BLaER1 treated with 17β-estradiol and CSF1 and Interleukin-3, amounts not matched to agents 10 nM and 100 nM (cell line): ENCODE measurements around the gene C1orf122.

Experiments used
- H3K27ac ChIP-seq, 11 experiments: shearing (Covaris generic); formaldehyde crosslinking; 2 replicates each; pipeline ENCODE4 v1.8.1; 2022
- H3K27me3 ChIP-seq, 11 experiments: shearing (Covaris generic); formaldehyde crosslinking; 2 replicates each; pipeline ENCODE4 v1.8.1; 2022
- H3K36me3 ChIP-seq, 11 experiments: shearing (Covaris generic); formaldehyde crosslinking; 2 replicates each; pipeline ENCODE4 v1.8.1; 2022
- H3K4me1 ChIP-seq, 10 experiments: shearing (Covaris generic); formaldehyde crosslinking; 2 replicates each; pipeline ENCODE4 v1.8.1; 2022
- H3K4me2 ChIP-seq, 11 experiments: shearing (Covaris generic); formaldehyde crosslinking; 2 replicates each; pipeline ENCODE4 v1.8.1; 2022
- H3K4me3 ChIP-seq, 10 experiments: shearing (Covaris generic); formaldehyde crosslinking; 2 replicates each; pipeline ENCODE4 v1.8.1; 2022
- H3K9ac ChIP-seq, 11 experiments: shearing (Covaris generic); formaldehyde crosslinking; 2 replicates each; pipeline ENCODE4 v1.8.1; 2022
- H3K9me3 ChIP-seq, 11 experiments: shearing (Covaris generic); formaldehyde crosslinking; replicated peaks in 1 of 11; 2 replicates each; pipeline ENCODE4 v1.8.1; 2022
- H4K20me1 ChIP-seq, 11 experiments: shearing (Covaris generic); formaldehyde crosslinking; 2 replicates each; pipeline ENCODE4 v1.8.1; 2022
- Cebpa-rat ChIP-seq, 11 experiments: shearing (Covaris generic); IDR thresholded peaks; 2 replicates each; pipeline ENCODE4 v1.8.1; 2022

C1orf122 gene

DNA sequence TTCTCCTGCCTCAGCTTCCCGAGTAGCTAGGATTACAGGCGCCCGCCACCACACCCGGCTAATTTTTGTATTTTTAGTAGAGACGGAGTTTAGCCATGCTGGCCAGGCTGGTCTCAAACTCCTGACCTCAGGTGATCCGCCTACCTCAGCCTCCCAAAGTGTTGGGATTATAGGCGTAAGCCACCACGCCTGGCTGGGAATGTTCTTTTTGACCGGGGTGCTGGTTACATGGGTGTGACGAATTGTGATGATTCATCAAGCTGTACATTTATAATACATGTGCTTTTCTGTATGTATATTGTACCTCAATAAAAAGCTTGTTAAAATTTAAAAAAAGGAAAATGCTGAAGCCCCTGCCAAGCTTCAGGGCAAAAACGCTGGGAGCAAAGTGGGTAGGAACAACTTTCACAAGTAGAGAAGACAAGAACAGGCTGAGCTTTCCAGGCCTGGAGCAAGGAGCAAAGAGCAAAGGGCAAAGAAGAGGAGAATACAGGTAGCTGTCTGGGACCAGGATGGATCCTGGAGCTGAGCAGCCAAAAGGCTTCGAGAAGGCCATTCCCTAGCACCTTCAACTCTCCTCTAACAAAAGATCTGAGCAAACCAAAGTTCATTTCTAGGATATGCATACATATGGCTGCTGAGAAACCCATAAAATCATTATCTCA lies 21.0 kb downstream of the C1orf122 start:
- no peaks in the 10 kb centered on the region for H3K27me3 ChIP-seq
- no peak for TF ChIP-seq Cebpa-rat (IDR thresholded peaks at IDR 0.05)
- H3K9me3 ChIP-seq = no peaks in the 10 kb centered on the region
- no peak overlapping the region for H3K4me2 ChIP-seq
- H3K9ac ChIP-seq = no peak overlapping the region
- H3K27ac ChIP-seq = no peak overlapping the region
- H3K4me3 ChIP-seq = no peak overlapping the region
- peaks cover 0 to 21% (median 0%) of the 10 kb centered on the region in 11 experiments; a peak in 7 of 22 replicates for H4K20me1 ChIP-seq
- H3K4me1 ChIP-seq = peaks cover 0 to 32% (median 16%) of the 10 kb centered on the region in 10 experiments; a peak in 15 of 20 replicates
- H3K36me3 ChIP-seq = peaks cover 67 to 100% (median 92%) of the 10 kb centered on the region in 11 experiments

DNA sequence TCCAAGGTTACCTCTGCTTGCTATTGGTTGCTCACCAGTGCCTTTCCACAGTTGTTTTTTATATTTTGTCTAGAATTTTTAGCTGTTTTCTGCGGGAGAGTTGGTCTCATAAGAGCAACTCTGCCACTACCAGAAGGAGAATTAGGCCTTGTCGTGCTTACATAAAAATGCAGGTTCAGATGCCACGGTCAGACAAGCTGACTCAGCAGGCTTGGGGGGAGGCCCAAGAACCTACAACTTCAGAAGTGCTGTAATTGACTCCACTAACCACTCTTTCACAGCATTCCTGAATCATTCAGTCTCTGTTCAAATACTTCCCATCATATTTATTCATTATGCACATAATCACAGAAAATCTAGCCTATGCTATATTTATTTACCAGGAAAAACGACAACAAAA lies 23.5 kb downstream of the C1orf122 start:
- Histone ChIP-seq H3K4me3 (no peak overlapping the region), H4K20me1 (peaks cover 0 to 13% (median 0%) of the 10 kb centered on the region in 11 experiments; a peak in 7 of 22 replicates), H3K9ac (no peak overlapping the region), H3K27me3 (no peaks in the 10 kb centered on the region), H3K4me1 (peaks cover 0 to 7% (median 2%) of the 10 kb centered on the region in 10 experiments; a peak in 12 of 20 replicates), H3K4me2 (no peak overlapping the region), H3K36me3 (peaks cover 88 to 99% (median 94%) of the 10 kb centered on the region in 11 experiments), H3K27ac (no peak overlapping the region), H3K9me3 (no peaks in the 10 kb centered on the region)
- no peak for TF ChIP-seq Cebpa-rat (IDR thresholded peaks at IDR 0.05)

DNA sequence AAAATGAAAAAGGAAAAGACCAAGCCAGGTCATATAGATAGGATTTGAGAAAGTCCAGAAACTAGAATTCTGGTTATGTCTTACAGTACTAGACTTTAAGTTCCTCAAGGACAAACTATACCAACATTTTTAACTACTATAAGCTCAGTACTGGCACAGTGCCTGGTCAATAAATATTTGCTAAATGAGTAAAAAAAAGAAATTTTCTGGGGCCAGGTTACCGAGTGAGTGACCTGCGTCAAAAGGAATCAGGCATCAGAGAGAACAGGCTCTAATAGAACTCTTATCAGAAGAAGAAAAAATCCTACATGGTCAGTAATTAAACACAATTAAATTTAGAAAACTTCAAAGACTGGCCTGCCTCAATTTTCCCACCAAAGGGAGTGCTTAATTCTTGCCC lies 24.2 kb downstream of the C1orf122 start:
- Histone ChIP-seq H3K4me1 (no peaks in the 10 kb centered on the region), H3K9ac (no peak overlapping the region), H3K9me3 (no peaks in the 10 kb centered on the region), H3K4me3 (no peak overlapping the region), H3K36me3 (peaks cover 89 to 99% (median 94%) of the 10 kb centered on the region in 11 experiments), H3K27ac (no peak overlapping the region), H3K4me2 (no peak overlapping the region), H4K20me1 (peaks cover 0 to 15% (median 0%) of the 10 kb centered on the region in 11 experiments; a peak in 5 of 22 replicates), H3K27me3 (no peaks in the 10 kb centered on the region)
- no peak for TF ChIP-seq Cebpa-rat (IDR thresholded peaks at IDR 0.05)

DNA sequence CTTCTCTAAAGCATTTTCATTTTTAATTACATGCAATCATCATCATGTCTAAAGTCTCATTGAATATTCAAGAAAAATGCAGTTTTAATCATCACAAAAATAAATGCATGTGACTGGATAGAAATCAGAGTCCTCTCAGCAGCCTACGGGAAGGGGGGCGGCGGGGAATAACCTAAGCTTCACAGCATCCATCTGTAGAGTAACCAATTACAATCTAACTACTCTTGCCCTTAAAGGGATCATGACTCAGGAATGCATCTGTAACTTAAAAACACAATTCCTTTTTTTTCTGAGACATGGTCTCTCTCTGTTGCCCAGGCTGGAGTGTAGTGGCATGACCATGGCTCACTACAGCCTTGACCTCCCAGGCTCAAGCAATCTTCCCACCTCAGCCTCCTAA lies 29.2 kb downstream of the C1orf122 start:
- TF ChIP-seq Cebpa-rat (IDR thresholded peaks at IDR 0.05) = no peak
- Histone ChIP-seq H3K4me1 (no peaks in the 10 kb centered on the region), H4K20me1 (peaks cover 0 to 29% (median 15%) of the 10 kb centered on the region in 11 experiments; a peak in 12 of 22 replicates), H3K4me2 (no peak overlapping the region), H3K27me3 (no peaks in the 10 kb centered on the region), H3K4me3 (no peak overlapping the region), H3K9ac (no peak overlapping the region), H3K27ac (no peak overlapping the region), H3K9me3 (no peaks in the 10 kb centered on the region), H3K36me3 (peaks cover 95 to 99% (median 98%) of the 10 kb centered on the region in 11 experiments)

DNA sequence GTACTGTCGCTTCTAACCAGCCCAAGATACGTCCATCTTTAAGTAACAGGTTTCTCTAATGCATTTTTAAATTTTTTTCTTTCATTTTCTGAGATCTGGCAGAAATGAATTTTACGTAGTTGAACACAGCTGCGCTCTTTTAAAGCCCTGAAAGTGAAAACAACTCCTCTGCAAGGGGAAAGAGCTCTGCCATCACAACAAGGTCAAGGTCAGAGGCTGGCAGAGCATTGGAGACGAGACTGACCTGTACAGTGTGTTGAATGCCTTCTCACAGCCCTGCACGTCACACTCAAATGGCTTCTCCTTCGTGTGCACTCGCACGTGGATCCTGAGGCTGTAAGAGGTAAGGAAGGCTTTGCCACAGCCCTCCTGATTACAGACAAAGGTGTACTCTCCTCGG lies 32.1 kb downstream of the C1orf122 start:
- H3K4me3 ChIP-seq = no peak overlapping the region
- peaks cover 75 to 98% (median 92%) of the 10 kb centered on the region in 11 experiments for H3K36me3 ChIP-seq
- no peaks in the 10 kb centered on the region for H3K27me3 ChIP-seq
- TF ChIP-seq Cebpa-rat (IDR thresholded peaks at IDR 0.05) = no peak
- H3K4me1 ChIP-seq = peaks cover 0 to 25% (median 0%) of the 10 kb centered on the region in 10 experiments; a peak in 8 of 20 replicates
- H4K20me1 ChIP-seq = peaks cover 0 to 38% (median 17%) of the 10 kb centered on the region in 11 experiments; a peak in 12 of 22 replicates
- no peak overlapping the region for H3K9ac ChIP-seq
- H3K27ac ChIP-seq = no peak overlapping the region
- H3K9me3 ChIP-seq = no peaks in the 10 kb centered on the region
- H3K4me2 ChIP-seq = no peak overlapping the region

DNA sequence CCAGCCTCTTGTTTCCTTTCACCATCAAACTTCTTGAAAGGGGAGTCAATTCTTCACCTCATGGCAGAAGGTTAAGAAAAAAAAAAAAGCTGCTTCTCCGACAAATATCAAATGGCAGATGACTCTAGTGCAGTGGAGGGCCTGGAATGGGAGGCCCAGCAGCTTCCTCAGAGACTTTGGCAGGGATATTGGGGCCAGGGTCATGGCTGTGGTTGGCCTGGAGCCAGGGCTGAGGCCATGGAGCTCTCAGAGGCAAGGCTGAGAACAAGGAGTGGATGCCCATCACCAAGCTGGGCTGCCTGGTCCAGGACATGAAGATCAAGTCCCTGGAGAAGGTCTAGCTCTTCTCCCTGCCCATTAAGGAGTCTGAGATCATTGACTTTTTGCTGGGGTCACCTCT lies 33.1 kb downstream of the C1orf122 start:
- H3K27me3 ChIP-seq = no peaks in the 10 kb centered on the region
- H3K36me3 ChIP-seq = peaks cover 65 to 98% (median 90%) of the 10 kb centered on the region in 11 experiments
- peaks cover 0 to 49% (median 17%) of the 10 kb centered on the region in 11 experiments; a peak in 13 of 22 replicates for H4K20me1 ChIP-seq
- H3K9me3 ChIP-seq = no peaks in the 10 kb centered on the region
- H3K9ac ChIP-seq = no peak overlapping the region
- no peak overlapping the region for H3K4me3 ChIP-seq
- no peak overlapping the region for H3K4me2 ChIP-seq
- TF ChIP-seq Cebpa-rat (IDR thresholded peaks at IDR 0.05) = no peak
- peaks cover 0 to 36% (median 9%) of the 10 kb centered on the region in 10 experiments; a peak in 16 of 20 replicates for H3K4me1 ChIP-seq
- no peak overlapping the region for H3K27ac ChIP-seq

DNA sequence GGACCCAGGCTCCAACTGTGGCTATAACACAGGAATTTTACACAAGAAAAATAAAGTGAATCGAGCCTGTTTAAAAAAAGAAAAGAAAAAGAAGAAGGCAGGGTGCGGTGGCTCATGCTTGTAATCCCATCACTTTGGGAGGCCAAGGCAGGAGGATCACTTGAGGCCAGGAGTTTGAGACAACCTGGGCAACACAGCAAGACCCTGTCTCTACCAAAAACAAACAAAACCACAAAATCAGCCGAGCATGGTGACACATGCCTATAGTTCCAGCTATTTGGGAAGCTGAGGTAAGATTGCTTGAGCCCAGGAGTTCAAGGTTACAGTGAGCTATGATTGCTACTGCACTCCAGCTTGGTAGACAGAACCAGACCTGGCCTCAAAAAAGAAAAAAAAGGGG lies 34.1 kb downstream of the C1orf122 start:
- no peak overlapping the region for H3K9ac ChIP-seq
- peaks cover 0 to 58% (median 17%) of the 10 kb centered on the region in 11 experiments; a peak in 14 of 22 replicates for H4K20me1 ChIP-seq
- H3K4me3 ChIP-seq = no peak overlapping the region
- H3K9me3 ChIP-seq = no peaks in the 10 kb centered on the region
- H3K27ac ChIP-seq = no peak overlapping the region
- peaks cover 6 to 45% (median 19%) of the 10 kb centered on the region in 10 experiments for H3K4me1 ChIP-seq
- no peak overlapping the region for H3K4me2 ChIP-seq
- H3K27me3 ChIP-seq = no peaks in the 10 kb centered on the region
- H3K36me3 ChIP-seq = peaks cover 56 to 96% (median 82%) of the 10 kb centered on the region in 11 experiments
- TF ChIP-seq Cebpa-rat (IDR thresholded peaks at IDR 0.05) = no peak

DNA sequence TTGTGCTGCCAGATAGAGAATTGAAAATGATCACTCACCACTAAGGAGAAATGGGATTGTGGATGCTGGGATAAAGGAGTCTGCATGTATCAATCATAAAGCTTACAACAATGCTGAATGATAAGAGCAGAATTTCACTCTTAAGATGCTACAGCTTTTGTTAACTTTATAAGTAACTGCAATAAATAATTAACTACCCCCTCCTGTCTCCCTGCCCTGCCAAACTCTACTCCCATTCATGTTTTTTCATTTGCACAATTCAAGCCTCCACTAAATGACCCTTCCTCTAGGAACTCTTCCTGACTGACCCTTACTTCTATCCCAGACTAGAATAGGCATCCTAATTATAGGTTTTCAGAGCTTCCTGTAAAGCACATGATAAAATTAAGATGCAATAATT lies 36.9 kb downstream of the C1orf122 start:
- Histone ChIP-seq H3K9ac (no peak overlapping the region), H3K4me2 (peak overlapping the region in 4 of 11 experiments; percentile 28 to 88 (median 67); a peak in 6 of 22 replicates), H4K20me1 (peaks cover 0 to 85% (median 14%) of the 10 kb centered on the region in 11 experiments; a peak in 14 of 22 replicates), H3K27me3 (no peaks in the 10 kb centered on the region), H3K27ac (peak overlapping the region in 4 of 11 experiments; percentile 67 to 73 (median 68); a peak in 7 of 22 replicates), H3K4me1 (peaks cover 16 to 74% (median 31%) of the 10 kb centered on the region in 10 experiments), H3K4me3 (no peak overlapping the region), H3K9me3 (no peaks in the 10 kb centered on the region), H3K36me3 (peaks cover 41 to 92% (median 75%) of the 10 kb centered on the region in 11 experiments)
- no peak for TF ChIP-seq Cebpa-rat (IDR thresholded peaks at IDR 0.05)

DNA sequence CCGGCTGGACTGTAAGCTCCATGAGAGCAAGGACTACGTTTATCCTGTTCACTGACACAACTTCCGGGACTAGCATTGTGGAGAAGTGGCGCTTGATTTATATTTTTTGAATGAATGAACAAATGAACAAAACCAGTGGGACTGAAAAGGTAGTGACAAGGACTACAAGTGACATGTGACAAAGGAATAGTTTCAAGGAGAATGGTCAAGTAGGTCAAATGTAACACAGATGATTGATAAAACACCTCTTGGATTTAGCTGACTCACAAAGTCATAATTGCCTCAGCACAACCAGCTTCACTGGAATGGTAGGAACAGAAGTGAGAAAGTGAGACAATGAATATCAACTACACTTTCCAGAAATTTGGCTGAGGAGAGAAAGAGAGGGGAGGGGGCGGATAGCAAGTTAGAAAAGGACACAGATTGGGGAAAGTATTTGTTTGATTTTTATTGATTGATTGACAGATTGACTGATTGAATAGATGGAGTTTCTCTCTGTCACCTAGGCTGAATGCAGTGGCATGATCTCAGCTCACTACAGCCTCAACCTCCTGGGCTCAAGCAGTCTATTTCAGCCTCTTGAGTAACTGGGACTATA lies 37.6 kb downstream of the C1orf122 start:
- Histone ChIP-seq H3K27me3 (no peaks in the 10 kb centered on the region), H4K20me1 (peaks cover 0 to 87% (median 11%) of the 10 kb centered on the region in 11 experiments; a peak in 13 of 22 replicates), H3K9me3 (no peaks in the 10 kb centered on the region), H3K27ac (peak overlapping the region in 9 of 11 experiments; percentile 45 to 73 (median 67); a peak in 17 of 22 replicates), H3K4me2 (peak overlapping the region in 9 of 11 experiments; percentile 2 to 88 (median 71); a peak in 15 of 22 replicates), H3K36me3 (peaks cover 35 to 92% (median 73%) of the 10 kb centered on the region in 11 experiments), H3K4me1 (peaks cover 16 to 80% (median 37%) of the 10 kb centered on the region in 10 experiments), H3K4me3 (no peak overlapping the region; a peak in 1 of 20 replicates), H3K9ac (peak overlapping the region in 3 of 11 experiments; percentile 44 to 53 (median 45); a peak in 8 of 22 replicates)
- no peak for TF ChIP-seq Cebpa-rat (IDR thresholded peaks at IDR 0.05)
